T-helper 1 cell treated with Interleukin-12 subunit alpha and Interleukin-12 subunit beta and Interleukin-4 antibody, amounts not matched to agents 30 μg/mL and 1 μg/mL, for 36 hours (primary cell): ENCODE measurements around the gene KDSR.
A peak's percentile ranks its signal among the peaks of the same experiment; 100 is the strongest.

Experiments
- H3K27ac Mint-ChIP-seq: one replicate; pipeline ENCODE4 v1.8.0; 2021; ENCODE audit warnings: mild to moderate bottlenecking, mixed read lengths
- H3K27me3 Mint-ChIP-seq: one replicate; pipeline ENCODE4 v1.8.0; 2021; ENCODE audit warnings: low read depth, mixed read lengths
- H3K36me3 Mint-ChIP-seq: one replicate; pipeline ENCODE4 v1.8.0; 2021; ENCODE audit warnings: low read depth, mixed read lengths
- H3K4me1 Mint-ChIP-seq: one replicate; pipeline ENCODE4 v1.8.0; 2021; ENCODE audit warnings: low read depth, mixed read lengths
- H3K4me3 Mint-ChIP-seq: one replicate; pipeline ENCODE4 v1.8.0; 2021; ENCODE audit warnings: mild to moderate bottlenecking, moderate library complexity, mixed read lengths
- H3K9me3 Mint-ChIP-seq: one replicate; pipeline ENCODE4 v1.8.0; 2021; ENCODE audit warnings: mixed read lengths

KDSR gene

DNA sequence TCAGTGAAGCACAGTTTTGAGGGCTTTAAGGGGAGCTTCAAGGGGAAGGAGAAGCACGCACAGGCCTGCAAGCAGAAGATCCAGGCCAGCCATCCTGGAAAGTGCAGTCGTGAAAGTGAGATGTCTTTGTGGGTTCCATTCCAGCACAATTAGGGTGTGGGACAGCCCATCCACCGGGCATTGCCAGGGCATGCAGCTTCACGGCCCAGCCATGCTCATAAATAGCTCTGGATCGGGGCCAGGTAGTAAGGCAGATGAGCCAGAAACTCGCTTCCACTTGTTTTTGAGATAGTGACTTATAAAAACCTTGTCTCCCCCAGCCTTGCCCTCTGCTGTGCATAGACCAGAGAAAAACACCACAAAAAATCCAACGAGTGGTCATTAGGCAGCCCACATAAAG is 21.0 kb downstream of the KDSR start:
- H3K4me1 Mint-ChIP-seq, result no peaks in the 10 kb centered on the region
- H3K27ac Mint-ChIP-seq, result no peak overlapping the region
- no peaks in the 10 kb centered on the region for H3K27me3 Mint-ChIP-seq
- no peak overlapping the region for H3K4me3 Mint-ChIP-seq
- H3K36me3 Mint-ChIP-seq, result peaks cover 42% of the 10 kb centered on the region
- H3K9me3 Mint-ChIP-seq, result no peaks in the 10 kb centered on the region

DNA sequence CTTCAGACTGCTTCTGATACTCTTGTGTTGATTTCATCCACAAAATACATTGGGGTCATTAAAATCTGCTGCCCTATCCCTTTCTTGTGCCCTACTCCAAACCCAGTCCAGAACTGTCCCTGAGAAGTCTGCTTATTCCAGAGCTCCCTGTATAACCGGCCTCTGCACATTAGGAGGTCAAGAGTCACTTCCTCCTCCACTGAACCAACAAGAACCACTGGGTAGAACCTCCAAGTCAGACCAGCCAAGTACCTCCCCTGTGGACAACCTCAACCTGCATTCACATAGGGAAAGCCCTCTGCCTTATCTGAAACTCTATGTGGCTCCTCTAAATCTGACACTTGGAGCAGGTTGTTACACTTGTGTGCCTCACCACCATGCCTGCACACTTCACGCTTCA is 22.1 kb downstream of the KDSR start:
- Mint-ChIP-seq H3K27ac (peak overlapping the region; percentile 8), H3K27me3 (no peaks in the 10 kb centered on the region), H3K9me3 (no peaks in the 10 kb centered on the region), H3K4me3 (no peak overlapping the region), H3K36me3 (peaks cover 39% of the 10 kb centered on the region), H3K4me1 (peaks cover 3% of the 10 kb centered on the region)

DNA sequence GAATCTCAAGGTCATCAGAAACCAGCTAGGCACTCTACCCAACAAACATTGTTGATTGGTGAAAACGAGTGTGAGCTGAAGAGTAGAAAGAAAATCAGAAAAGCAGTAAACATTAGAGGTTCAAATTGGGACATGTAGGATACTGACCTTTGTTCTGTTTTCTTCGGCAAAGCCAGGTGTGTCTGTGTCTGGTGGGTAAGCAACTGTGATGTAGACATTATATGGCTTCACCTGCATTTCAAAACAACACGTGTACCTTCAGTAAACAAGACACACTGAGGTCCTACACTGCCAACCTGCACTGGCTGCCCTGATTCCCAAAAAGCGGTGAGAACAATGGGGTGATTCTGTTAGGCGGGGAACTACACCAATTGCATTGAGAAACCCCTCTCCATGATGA is 22.7 kb downstream of the KDSR start:
- H3K36me3 Mint-ChIP-seq, result peaks cover 39% of the 10 kb centered on the region
- no peak overlapping the region for H3K4me3 Mint-ChIP-seq
- H3K4me1 Mint-ChIP-seq, result peaks cover 4% of the 10 kb centered on the region
- H3K27ac Mint-ChIP-seq, result no peak overlapping the region
- H3K27me3 Mint-ChIP-seq, result no peaks in the 10 kb centered on the region
- H3K9me3 Mint-ChIP-seq, result no peaks in the 10 kb centered on the region

DNA sequence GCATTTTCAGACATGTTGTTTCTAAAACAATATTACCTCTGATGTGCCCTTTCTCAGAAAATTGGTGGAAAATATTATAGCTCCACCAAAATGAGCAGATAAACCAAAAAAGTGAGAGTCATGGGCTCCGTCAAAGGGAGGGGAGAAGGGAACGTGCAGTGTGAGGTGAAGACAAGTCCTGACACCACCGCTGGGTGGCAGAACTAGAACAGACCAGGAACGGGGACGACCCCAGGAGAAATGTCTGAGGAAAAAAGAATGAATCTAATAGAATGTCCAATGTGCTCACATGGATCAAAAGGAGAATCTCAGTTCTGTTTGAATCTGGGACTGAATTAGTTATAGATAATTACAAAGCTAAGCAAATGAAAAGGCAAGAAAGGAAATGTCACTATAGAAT is 24.8 kb downstream of the KDSR start:
- Mint-ChIP-seq H3K36me3 (peaks cover 39% of the 10 kb centered on the region), H3K4me3 (no peak overlapping the region), H3K9me3 (no peaks in the 10 kb centered on the region), H3K4me1 (peaks cover 4% of the 10 kb centered on the region), H3K27me3 (no peaks in the 10 kb centered on the region), H3K27ac (no peak overlapping the region)

DNA sequence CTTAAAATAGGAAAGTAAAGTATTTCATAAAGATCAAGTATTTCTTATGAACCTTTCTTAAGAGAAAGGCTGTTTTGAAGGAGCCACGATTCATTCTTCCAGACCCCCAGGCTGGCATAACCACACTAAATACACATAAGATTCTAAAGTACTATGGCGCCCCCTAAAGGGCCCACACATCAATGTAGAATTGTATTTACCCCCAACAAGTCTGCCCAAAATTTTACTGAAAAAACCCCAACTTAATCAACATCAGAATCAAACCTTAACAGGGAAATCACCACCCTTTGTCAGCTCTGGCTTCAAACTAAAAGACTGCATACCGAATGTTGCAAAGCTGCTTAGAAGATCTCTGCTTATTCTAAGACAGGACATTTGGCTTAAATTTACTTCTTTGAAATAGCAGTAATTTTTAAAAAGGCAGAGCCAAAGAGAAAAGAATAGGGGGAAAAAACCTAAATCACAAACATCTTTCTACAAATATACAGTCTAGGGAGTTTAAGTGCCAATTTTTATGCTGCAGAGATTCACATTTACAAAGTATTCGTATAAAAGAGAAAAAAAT is 27.0 kb downstream of the KDSR start:
- H3K27ac Mint-ChIP-seq, result no peak overlapping the region
- no peaks in the 10 kb centered on the region for H3K27me3 Mint-ChIP-seq
- H3K36me3 Mint-ChIP-seq, result peaks cover 38% of the 10 kb centered on the region
- H3K4me1 Mint-ChIP-seq, result peaks cover 4% of the 10 kb centered on the region
- no peaks in the 10 kb centered on the region for H3K9me3 Mint-ChIP-seq
- no peak overlapping the region for H3K4me3 Mint-ChIP-seq

DNA sequence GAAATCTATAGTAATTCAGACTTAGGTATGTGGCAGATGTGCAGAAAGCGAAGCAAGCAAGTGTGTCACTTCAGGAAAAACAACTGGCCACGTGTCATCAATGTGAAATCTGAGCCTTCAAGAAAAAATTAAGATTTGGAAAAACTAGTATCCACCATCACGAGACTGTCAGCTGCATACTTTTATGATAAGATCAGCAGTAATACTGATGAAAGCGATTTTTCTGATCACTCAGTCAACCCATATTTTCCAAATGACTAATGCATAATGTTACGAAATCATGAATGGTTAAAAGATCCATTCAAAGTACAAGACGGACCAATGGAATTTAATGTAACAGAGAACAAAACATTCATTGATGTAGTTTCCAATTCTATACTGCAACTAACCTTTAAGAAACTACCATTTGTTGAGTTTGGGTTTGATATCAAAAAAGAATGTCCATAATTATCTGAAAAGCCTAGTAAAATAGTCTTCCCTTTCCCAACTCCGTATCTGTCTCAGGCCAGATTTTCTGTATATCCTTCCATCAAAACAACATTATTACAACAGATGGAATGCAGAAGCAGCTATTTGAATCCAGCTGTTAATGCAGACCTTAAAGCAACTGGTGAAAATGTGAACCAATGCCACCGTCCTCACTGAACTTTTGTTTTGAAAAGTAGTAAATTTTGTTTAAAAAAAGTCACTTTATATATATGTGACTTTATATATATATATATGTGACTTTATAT is 30.5 kb downstream of the KDSR start:
- Mint-ChIP-seq H3K36me3 (peaks cover 38% of the 10 kb centered on the region), H3K4me1 (peaks cover 4% of the 10 kb centered on the region), H3K4me3 (no peak overlapping the region), H3K27me3 (no peaks in the 10 kb centered on the region), H3K27ac (no peak overlapping the region), H3K9me3 (no peaks in the 10 kb centered on the region)

DNA sequence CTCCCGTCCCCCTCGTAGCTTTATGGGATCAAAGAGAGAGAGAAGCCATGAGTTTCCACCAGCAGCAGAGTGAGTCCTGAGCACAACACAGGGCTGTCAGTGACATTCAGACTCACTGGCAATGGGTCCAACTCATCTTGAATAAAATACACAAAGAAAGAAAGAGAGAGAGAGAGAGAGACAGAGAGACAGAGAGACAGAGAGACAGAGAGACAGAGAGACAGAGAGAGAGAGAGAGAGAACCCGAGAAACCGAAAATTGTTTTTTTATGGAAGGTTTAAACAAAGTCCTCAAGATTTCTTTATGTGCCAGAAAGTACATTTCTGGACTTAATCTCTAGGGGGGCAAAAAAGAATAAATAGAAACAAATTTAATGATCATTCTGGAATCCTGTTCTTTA is 35.9 kb downstream of the KDSR start:
- H3K4me3 Mint-ChIP-seq, result no peak overlapping the region
- H3K27me3 Mint-ChIP-seq, result no peaks in the 10 kb centered on the region
- H3K27ac Mint-ChIP-seq, result no peak overlapping the region
- H3K4me1 Mint-ChIP-seq, result no peaks in the 10 kb centered on the region
- no peaks in the 10 kb centered on the region for H3K9me3 Mint-ChIP-seq
- H3K36me3 Mint-ChIP-seq, result peaks cover 21% of the 10 kb centered on the region

DNA sequence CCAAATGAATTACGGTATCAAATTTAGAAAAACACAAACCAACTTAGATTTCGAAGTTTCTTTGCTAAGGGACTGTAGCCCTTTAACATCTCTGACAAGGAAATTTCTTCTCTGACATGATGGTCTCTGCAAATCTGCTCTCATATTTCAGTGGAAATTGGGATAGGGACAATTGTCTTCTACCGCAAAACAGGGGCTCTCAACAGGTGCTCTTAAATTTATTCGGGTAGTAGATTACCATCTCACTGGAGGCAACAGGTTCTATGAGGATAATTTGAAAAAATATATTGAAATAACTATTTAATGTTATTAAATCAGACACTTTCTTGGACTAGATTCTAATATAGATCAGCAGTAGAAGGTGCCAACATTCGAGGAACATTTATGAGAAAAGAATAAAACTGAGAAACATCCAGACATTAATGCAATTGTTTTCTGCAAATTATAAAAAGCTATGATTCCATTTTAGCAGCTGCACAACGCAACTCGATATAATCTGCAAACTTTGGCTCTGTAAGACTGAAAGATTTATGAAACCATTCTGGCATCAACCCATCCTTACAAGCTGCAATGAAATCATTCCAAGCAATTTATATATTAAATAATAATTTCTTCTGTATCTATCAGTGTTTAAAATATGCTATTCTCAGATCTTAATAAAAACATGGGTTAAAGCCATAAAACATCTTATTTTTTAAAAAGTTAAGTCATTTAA is 37.4 kb downstream of the KDSR start:
- Mint-ChIP-seq H3K4me3 (no peak overlapping the region), H3K27ac (no peak overlapping the region), H3K9me3 (no peaks in the 10 kb centered on the region), H3K36me3 (peaks cover 16% of the 10 kb centered on the region), H3K27me3 (no peaks in the 10 kb centered on the region), H3K4me1 (no peaks in the 10 kb centered on the region)

DNA sequence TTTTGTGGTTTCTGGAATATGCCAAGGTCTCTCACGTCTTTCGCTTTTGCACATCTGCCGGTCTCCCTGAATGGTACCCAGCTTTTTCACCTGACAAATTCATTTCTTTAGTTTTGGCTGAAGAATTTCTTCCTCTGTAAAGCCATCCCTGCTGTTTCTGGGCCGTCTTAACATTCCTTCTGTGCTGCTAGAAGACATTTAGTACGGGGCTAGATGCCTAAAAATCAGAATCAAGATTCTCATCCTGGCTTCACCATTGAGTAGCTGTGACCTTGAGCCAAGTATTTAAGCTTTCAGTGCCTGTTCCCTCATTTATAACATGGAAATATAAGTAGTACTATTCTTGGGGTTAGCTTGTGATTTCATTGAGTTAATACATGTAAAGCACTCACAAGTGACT is 41.0 kb downstream of the KDSR start:
- Mint-ChIP-seq H3K36me3 (peaks cover 5% of the 10 kb centered on the region), H3K9me3 (no peaks in the 10 kb centered on the region), H3K4me3 (no peak overlapping the region), H3K27ac (no peak overlapping the region), H3K27me3 (no peaks in the 10 kb centered on the region), H3K4me1 (peaks cover 15% of the 10 kb centered on the region)

DNA sequence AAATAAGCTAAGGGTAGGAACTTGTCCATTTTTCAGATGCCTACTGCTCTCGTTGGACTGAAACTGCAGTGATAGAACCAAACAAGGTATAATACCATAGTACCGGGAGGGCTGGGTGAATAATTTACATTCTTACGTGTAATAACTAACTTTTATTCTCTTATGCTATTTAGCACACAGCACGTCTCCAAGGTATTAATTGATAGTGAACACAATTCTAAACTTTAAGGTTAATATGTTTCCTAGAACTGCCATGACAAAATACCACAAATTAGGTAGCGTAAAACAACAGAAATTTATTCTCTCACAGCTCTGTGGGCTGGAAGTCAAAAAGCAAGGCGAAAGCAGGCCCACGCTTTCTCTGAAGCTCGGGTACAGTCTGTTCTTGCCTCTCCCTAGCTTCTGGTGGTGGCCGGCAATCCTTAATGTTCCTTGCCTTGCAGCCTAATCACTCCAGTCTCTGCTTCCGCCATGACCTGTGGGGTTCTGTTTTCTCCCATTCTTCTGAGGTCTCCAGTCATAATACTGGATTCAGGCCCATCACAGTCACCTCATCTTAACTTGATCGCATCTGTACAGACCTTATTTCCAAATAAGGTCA is 41.8 kb downstream of the KDSR start:
- Mint-ChIP-seq H3K27me3 (no peaks in the 10 kb centered on the region), H3K27ac (no peak overlapping the region), H3K9me3 (no peaks in the 10 kb centered on the region), H3K4me1 (peaks cover 18% of the 10 kb centered on the region), H3K4me3 (no peak overlapping the region), H3K36me3 (peaks cover 3% of the 10 kb centered on the region)

DNA sequence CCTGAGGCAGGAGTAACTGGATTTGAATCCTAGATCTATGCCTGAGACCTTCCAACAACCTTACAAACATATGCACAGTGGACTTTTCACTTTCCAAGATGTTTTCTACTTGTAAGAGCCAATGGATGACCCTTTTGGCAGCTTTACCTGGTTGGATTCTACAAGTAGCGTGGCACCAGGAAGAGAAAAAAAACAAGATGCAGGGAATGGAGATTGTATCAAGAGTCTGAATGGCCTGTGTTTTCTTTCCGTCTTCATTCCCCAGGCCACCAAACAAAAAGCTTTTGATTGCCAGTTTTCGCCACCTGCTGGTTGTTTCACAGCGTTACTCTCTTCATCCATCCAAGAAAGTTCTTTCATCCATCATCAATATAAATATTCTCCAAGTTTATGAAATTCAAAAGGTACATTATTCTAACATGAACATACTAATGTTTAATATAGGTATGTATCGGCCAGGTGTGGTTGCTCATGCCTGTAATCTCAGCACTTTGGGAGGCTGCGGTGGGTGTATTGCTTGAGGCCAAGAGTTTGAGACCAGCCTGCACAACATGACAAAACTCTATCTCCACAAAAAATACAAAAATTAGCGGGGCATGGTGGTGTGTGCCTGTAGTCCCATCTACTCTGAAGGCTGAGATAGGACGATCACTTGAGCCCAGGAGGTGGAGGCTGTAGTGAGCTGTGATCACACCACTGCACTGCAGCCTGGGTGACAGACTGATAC is 43.9 kb downstream of the KDSR start:
- Mint-ChIP-seq H3K9me3 (no peaks in the 10 kb centered on the region), H3K27ac (no peak overlapping the region), H3K4me3 (no peak overlapping the region), H3K27me3 (no peaks in the 10 kb centered on the region), H3K36me3 (peaks cover 12% of the 10 kb centered on the region), H3K4me1 (peaks cover 18% of the 10 kb centered on the region)

DNA sequence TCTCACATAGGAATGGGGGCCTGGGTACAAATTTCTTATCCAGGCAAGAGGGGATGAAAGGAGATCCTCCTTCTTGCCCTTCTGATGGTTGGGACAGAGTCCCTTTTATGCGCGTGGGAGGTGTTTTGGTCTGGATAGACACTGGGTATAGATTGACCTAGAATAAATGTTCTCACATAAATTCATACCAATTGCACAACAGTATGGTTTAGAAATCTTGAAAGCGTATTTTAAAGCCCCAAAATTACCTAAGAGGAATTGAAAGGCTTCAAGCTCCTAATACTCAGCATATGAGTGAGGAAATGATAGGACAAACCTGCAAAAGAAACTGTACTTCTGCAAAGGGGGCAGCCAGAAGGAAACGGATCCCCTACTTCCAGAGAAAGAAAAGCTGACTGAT is 44.8 kb downstream of the KDSR start:
- H3K36me3 Mint-ChIP-seq, result peaks cover 20% of the 10 kb centered on the region
- H3K4me1 Mint-ChIP-seq, result peaks cover 18% of the 10 kb centered on the region
- no peak overlapping the region for H3K27ac Mint-ChIP-seq
- H3K9me3 Mint-ChIP-seq, result no peaks in the 10 kb centered on the region
- H3K27me3 Mint-ChIP-seq, result no peaks in the 10 kb centered on the region
- peak overlapping the region; percentile 21 for H3K4me3 Mint-ChIP-seq

DNA sequence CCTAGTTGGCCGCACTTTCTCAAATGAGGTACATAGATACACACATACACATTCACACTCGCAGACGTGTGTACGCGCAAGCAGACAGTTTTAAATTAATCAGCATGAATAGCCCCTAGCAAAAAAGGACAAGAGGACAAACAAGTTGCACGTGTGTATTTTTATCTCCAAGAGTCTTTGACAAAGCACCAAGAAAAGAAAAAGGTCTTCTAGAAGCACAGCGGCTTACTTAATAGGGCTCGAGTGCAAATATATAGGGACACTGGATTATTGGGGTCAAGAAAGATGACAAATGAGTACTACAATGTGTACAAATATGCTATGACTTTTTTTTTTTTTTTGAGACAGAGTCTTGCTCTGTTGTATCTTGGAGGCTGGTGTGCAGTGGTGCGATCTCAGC is 45.7 kb downstream of the KDSR start:
- Mint-ChIP-seq H3K36me3 (peaks cover 27% of the 10 kb centered on the region), H3K27me3 (no peaks in the 10 kb centered on the region), H3K4me3 (peak overlapping the region; percentile 87), H3K4me1 (peaks cover 20% of the 10 kb centered on the region), H3K9me3 (no peaks in the 10 kb centered on the region), H3K27ac (peak overlapping the region; percentile 91)

DNA sequence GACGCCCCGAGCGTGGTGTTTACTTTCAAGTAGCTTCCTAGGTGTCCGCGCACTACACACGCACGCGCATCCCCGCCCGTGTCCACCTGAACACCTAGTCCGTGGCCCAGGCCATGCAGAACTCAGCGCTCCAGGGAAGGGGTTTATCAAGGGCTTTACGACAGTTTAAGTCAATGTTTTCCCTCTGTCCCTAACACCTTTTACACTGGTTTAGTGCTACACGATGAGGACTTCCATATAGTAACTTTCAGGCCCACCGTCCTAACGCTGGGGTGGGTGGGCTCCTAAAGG is 46.1 kb downstream of the KDSR start:
- H3K27ac Mint-ChIP-seq, result peak overlapping the region; percentile 91
- H3K4me1 Mint-ChIP-seq, result peaks cover 21% of the 10 kb centered on the region
- H3K36me3 Mint-ChIP-seq, result peaks cover 29% of the 10 kb centered on the region
- no peaks in the 10 kb centered on the region for H3K27me3 Mint-ChIP-seq
- H3K4me3 Mint-ChIP-seq, result peak overlapping the region; percentile 87
- H3K9me3 Mint-ChIP-seq, result no peaks in the 10 kb centered on the region
